NCI-H1105 treated with DMSO at 0.1 percent for 48 hours (cell line): ENCODE data around the gene CTSZ.
A peak's percentile ranks its signal among the peaks of the same experiment; 100 is the strongest.
"Not testable (repeated sequence)": the region's sequence is repeated elsewhere in the genome, so short reads cannot be mapped to it uniquely, and the experiment has no call there.

Source experiments
- DNase-seq: peaks from one replicate; lab custom pipeline; 2025; lab: John Stamatoyannopoulos, UW

CTSZ gene

DNA sequence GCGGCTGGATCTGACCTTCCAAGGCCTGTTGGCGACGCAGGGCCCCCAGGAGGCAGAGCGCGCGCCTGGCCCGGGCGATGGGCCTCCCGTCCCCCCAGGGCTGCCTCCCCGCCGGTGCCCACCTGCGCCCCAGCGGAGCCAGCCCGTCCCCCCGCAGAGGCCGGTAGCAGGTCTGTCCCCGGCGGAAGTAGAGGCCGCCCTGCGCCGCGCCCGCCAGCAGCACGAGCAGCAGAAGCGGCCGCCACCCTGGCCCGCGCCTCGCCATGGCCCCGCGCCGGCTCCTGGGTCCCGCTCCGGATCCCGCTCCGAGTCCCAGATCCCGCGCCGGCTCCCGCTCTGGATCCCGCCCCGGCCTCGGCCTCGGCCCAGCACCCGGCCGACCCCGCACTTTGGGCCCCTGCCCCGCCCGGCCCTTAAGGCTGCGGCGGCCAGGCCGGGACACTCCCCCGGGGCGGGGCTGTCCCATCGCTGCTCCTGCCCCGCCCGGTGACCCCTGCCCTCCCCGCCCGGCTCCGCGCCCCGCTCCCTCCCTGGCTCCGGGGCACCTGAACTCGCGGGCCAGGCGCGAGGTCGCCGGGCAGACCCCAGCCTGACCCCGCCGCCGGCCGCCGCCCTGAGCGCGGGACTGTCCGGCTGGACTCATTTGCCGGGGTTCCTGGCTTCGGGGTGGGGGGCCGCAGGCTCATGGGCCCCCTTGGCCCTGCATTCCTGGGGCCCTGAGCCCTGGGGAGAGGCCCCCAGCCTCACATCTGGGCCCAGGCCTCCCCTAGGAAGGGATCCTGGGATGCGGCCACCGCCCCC, at the start of gene CTSZ:
TSS of gene CTSZ (minus strand) at position 391 of the 801 bp plus-strand sequence. CDS start at position 265, 126 bp downstream.
- no peak for DNase-seq

GRCh38 chr20:59055302-59055701, 48.2 kb upstream of the CTSZ start:
- DNase-seq, result no peak

- DNase-seq, result no peak
Measured at GRCh38 chr20:59051666-59052185, 44.7 kb upstream of the CTSZ start.

DNA sequence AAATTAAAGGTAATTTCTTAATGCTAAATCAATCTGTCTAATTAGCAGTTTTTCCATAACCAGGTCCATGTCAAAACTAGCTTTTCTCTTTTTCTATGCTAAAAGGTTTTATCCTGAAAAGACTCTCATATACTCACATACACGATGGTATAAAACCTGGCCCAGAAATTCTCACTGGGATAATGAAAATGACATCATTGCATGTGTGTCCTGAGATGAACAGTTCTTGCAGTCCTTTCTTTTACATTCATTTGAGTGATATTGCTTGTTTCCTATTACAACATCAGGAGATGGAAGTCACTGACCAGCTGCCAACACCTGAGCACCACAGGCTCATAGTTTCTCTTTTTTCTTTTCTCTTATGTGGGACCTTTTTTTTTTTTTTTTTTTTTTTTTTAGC, 43.4 kb upstream of the CTSZ start:
- DNase-seq, result no peak

DNA sequence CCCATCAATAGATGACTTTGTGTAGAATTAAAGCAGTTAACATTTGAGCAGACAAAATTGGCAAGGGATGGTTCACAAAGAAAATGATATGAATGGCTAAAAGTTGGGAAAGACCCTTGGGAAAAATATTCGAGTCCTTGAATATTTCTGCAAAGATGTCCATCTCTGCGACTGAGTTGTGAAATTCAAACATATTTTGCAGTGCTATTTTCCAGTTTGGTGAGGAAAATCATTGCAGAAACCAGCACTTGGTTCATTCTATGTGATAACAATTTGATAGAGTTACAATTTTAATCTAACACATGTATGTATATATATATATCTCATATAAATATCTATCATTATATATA, 41.6 kb upstream of the CTSZ start:
- no peak for DNase-seq

- no peak for DNase-seq
Measured at GRCh38 chr20:59047938-59048680, 41.1 kb upstream of the CTSZ start.

GRCh38 chr20:59046862-59047261, 39.8 kb upstream of the CTSZ start:
- no peak for DNase-seq

- DNase-seq, result no peak
Measured at GRCh38 chr20:59044796-59045195, 37.7 kb upstream of the CTSZ start.

DNA sequence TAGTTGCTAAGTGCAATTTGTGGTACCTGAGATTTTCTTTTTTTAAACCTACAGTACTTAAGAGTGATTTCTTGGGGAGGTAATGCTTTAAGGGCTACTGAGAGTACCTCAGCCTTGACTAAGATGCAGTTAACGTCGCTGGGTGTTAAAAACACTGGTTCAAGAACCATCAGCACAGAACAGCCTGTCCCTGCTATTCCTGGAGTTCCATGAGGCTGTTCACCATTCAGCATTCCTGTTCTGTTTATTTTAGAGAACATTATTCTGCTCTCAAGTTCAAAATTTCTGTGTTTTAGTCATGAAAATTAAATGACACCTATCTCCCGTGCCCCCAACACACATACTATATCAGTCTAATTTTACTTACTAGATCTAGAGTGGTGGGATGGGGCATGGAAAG, 37.2 kb upstream of the CTSZ start:
- no peak for DNase-seq

DNA sequence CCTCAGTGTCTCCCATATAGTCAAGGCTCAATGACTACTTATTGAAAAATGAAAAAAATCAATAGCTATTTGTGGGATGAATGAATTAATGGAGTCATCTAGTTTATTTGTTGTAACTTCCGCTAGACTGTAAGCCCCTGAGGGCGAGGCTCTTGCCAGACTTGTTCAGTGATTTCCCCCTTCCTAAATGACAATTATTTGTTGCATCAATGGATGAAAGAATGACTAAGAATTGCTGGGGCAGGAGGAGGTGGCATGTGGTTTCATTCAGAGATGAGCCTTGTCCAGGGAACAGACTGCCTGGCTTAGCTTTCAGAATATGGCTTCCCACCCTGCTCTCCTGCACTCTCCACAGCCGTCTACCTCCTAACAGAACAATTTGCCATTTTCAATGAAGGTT, 36.6 kb upstream of the CTSZ start:
- DNase-seq, result no peak

GRCh38 chr20:59042796-59043631, 36.0 kb upstream of the CTSZ start:
- peak; percentile 33 for DNase-seq

DNA sequence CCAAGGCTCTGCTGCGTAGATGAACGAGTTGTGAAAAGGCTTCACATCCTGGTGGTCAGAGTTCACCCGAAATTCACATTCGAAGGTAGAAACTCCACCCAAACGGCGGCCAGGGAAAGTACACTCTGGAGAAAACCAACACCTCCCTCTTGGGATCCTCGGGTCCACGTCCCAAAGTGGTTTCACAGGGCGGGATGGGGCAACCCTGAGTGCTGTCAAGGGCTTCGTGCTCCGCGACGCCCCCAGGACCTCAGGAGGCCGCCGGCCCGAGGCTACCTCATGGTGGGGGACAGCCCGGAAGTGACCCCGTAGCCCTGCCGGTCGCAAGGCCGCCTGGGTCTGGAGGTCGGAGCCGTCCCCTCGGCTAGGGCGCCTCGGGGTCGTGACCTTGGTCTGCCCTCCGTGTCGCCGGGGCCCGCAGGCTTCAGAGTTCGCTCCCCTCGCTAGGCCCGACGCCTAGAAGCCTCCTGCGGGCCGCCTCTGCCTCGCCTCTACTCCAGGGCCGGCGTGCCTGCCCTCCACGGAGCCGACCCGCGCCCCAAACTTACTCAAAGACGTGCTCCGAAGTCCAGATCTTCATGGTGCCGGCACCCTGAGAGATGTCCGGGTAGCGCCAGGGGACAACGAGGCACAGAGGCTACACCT, 35.2 kb upstream of the CTSZ start, which contains the start of gene PRELID3B:
TSS of gene PRELID3B (minus strand) at position 636 of the 645 bp plus-strand sequence. CDS start at position 580, 56 bp downstream.
- DNase-seq, result no peak

- not testable (repeated sequence) for DNase-seq
Measured at GRCh38 chr20:59041487-59041886, 34.4 kb upstream of the CTSZ start.

DNA sequence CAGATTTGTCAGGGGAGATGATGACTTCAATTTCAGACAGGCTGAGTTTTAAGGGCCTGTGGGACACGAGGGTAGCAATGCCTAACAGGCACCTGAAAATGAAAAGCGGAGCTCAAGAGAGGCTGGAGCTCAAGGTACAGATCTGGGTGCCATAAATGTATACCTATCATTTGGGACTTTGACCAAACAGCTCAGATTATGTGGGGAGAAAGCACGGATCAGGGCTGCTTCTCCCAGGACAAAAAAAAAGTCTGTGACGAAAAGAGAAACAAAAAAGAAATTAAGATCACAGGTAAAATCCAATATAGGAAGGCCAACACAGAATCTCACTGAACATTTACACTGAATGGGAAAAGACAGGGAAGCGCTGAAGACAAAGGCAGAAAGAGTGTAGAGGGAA, 33.6 kb upstream of the CTSZ start:
- DNase-seq, result no peak

GRCh38 chr20:59039233-59039632, 32.2 kb upstream of the CTSZ start:
- no peak for DNase-seq

- DNase-seq, result no peak
Measured at GRCh38 chr20:59037386-59037785, 30.3 kb upstream of the CTSZ start.

DNA sequence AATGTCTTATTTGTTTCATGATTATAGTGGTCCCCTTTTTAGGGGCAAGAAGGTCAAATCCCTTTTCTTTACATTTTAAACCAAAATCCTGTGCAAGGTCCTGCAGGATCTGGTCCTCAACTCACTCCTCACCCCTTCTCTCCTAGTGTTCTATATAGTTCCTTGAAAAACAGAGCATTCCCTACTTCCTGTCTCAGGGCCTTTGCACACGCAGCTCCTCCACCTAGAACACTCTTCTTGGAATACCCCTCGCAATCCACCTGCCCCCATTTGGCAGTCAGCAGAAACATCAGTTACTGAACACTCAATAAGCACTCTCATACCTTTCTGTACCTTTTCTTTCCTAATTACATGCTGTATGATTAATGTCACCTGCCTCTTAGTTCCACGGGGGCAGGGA, 28.3 kb upstream of the CTSZ start:
- DNase-seq, result no peak

DNA sequence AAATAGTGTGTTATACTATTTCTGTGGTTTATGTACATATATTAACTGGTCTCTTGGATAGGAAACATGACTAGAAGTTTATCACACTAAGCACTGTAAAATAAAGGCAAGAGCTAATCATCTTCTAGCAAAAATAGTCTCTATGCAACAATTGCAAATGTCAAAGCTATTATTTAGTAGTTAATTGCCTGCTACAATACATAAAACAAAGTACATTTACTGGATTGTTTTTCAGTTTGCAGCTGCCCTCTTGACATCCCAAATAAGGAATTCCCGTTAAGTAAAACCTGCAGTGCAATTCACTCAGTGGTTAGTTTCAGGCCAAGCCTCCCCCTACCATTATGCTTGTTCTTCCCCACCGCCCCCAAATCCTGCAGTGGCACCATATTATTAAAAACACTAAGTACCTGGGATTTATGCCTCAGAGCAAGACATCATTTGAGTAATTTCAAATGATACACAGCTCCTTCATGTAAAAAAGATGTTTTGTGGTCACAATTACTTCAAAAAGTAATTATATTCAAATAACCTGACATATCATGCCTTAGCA, 26.6 kb upstream of the CTSZ start:
- peak; percentile 99 for DNase-seq

DNA sequence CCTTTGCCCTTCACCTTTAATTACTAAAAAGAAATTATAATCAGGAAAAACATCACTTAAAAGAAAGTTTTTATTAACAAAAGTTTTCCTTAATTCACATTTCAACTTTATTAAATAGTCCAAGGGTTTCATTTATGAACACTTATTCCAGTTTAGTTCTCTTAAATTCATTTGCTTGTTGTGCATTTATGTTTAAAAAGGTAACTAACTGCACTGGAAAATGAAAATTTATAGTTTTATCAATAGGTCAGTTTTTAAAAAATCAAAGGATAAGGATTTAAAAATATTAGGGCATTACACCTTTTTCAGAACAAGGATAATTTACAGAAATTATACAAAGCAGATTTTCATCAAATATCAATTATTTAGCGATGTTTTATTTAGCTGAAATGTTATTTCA, 26.0 kb upstream of the CTSZ start:
- no peak for DNase-seq

DNA sequence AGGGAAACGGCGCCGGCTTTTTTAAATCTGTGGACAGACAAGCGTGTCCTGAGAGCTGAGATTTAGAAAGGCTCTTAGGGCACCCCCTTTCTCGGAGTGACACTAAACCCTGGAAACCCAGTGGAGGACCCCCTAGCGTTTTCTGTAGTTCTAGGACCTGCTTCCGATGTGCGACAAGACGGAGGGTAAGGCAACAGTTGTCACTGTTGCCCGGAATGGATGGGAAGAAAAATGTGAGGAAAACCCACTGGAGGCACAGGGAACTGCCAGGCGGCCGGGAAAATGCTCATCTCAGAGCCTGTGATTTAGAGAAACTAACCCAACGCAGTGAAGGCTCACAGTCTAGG, 25.6 kb upstream of the CTSZ start:
- DNase-seq, result peak; percentile 88

- DNase-seq, result peak; percentile 98
Measured at GRCh38 chr20:59032023-59032712, 25.1 kb upstream of the CTSZ start, which contains the start of gene ATP5F1E. ATP5F1E (minus strand) TSS chr20:59032335; CDS start chr20:59032251, 84 bp downstream.
